Measurements from ENCODE around the gene C19orf85. TPM values are rescaled to one million over a fixed set of nuclear protein-coding genes. Genes with fewer than 3 reads are reported as not detected.

The C19orf85 gene
- total RNA-seq, 2 donors from 2014 or later = not detected

- intact Hi-C loops (cut with DNase I) = no loop called here
- no peak for DNase-seq (ENCODE audit: low spot score)
These were observed 27.2 kb upstream of the C19orf85 start for GRCh38 chr19:55491546-55492360.

GRCh38 chr19:55490478-55491432, 26.2 kb upstream of the C19orf85 start:
- intact Hi-C loops (cut with DNase I) = no loop called here
- DNase-seq (ENCODE audit: low spot score) = no peak

GRCh38 chr19:55489711-55490477, 25.3 kb upstream of the C19orf85 start:
- intact Hi-C loops (cut with DNase I) = no loop called here
- DNase-seq (ENCODE audit: low spot score) = no peak

GRCh38 chr19:55488986-55489710, 24.6 kb upstream of the C19orf85 start:
- intact Hi-C loops (cut with DNase I) = no loop called here
- no peak for DNase-seq (ENCODE audit: low spot score)

- DNase-seq (ENCODE audit: low spot score) = peak; percentile 88
- intact Hi-C loops (cut with DNase I) = no loop called here
These were observed 23.6 kb upstream of the C19orf85 start, which contains the start of gene SSC5D for GRCh38 chr19:55487924-55488687. TSS of gene SSC5D (plus strand) at chr19:55488436. CDS start at chr19:55488590, 154 bp downstream.

- intact Hi-C loops (cut with DNase I) = no loop called here
- DNase-seq (ENCODE audit: low spot score) = peak; percentile 93
These were observed 22.7 kb upstream of the C19orf85 start for GRCh38 chr19:55486971-55487923.

DNA sequence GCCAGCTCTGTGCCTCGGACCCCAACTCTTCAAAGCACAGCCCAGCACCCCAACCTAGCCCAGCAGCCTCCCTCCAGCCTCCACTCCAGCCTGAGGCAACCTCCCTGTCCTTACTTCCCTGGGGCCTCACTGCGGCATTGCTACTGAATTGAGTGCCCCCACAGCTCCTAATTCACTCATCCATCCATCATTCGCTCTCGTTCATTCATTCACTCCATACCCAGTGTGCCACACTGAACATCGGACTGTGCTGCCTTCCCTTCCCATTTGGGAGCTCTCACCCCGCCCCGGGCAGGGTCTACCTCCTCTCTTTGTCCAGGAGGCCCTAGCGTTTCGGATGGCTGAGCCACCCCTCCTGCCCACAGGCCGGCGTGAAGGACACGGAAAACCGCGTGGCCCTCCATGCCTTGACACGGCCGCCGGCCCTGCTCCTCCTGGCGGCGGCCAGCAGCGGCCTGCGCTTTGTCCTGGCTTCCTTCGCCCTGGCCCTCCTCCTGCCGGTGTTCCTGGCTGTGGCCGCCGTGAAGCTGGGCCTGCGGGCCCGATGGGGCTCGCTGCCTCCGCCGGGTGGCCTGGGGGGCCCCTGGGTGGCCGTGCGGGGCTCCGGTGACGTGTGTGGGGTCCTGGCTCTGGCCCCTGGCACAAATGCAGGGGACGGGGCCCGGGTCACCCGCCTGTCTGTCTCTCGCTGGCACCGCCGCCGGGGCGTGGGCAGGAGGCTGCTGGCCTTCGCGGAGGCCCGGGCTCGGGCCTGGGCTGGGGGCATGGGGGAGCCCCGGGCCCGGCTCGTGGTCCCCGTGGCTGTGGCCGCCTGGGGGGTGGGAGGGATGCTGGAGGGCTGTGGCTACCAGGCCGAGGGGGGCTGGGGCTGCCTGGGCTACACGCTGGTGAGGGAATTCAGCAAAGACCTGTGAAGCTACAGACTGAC, 21.8 kb upstream of the C19orf85 start:
- no peak for DNase-seq (ENCODE audit: low spot score)
- intact Hi-C loops (cut with DNase I) = no loop called here

DNA sequence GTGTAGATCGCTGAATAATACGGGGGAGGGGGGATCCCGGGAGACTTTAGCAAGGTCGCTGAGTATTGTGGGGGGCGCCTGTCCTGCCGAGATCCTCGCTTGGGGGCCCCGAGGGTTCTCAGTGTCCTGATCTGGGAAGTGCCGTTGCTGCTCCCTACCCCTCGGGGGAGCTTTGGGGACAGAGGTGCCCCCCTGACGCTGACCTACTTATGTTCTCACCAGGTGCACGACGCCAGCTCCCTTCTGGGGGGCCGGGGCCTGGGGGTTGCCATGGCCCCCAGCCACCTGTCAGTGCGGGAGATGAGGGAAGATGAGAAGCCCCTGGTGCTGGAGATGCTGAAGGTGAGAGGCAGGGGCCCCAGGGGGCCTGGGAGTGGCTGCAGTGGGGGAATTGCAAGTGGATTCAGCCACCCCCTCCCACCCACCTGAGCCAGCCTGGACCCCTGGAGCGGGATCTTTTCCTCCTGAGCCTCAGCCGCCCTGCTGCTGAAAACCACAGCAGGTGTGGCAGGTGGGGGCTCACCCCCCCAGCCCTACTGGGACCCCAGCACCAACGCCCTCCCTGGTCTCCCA, 21.0 kb upstream of the C19orf85 start:
- intact Hi-C loops (cut with DNase I) = no loop called here
- DNase-seq (ENCODE audit: low spot score) = no peak

- no peak for DNase-seq (ENCODE audit: low spot score)
These were observed 20.3 kb upstream of the C19orf85 start, which contains the start of gene NAT14 for GRCh38 chr19:55484593-55485438. TSS of gene NAT14 (plus strand) at chr19:55485188. CDS start at chr19:55485709, 521 bp downstream.

DNA sequence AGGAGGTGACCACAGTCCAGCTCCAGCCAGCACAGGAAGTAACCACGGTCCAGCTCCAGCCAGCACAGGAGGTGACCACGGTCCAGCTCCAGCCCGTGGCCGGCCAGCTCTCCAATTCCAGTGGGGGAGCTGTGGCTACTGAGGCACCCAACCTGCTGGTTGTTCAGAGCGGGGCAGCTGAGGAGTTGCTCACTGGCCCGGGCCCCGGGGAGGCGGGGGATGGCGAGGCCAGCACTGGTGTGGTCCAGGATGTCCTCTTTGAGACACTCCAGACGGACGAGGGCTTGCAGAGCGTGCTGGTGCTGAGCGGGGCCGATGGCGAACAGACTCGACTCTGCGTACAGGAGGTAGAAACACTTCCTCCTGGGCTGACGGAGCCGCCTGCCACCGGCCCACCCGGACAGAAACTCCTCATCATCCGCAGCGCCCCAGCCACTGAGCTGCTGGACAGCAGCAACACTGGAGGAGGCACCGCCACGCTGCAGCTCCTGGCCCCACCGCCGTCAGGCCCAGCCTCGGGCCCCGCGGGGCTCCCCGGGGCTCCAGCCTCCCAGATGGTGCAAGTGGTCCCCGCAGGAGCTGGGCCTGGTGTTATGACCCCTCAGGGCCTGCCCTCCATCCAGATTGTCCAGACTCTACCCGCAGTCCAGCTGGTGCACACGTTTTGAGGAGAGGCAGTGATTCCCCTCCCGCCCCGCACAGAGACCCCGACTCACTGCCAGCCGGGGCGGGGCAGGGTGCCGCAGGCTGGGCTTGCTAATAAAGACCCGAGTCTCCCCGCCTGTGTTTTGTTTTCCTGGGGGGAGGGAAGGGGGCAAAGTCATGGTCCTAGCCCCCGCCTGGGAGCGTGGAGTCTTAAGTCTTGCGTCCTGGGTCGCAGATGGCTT, 19.4 kb upstream of the C19orf85 start:
- no peak for DNase-seq (ENCODE audit: low spot score)
- intact Hi-C loops (cut with DNase I) = loop anchor here in 1 of 2 donors (5.0 kb wide), 1 partner anchor 562 kb away; no protein-coding TSS in a partner anchor

More at GRCh38 chr19:55484593-55485438, 20.3 kb upstream of the C19orf85 start, which contains the start of gene NAT14:
- intact Hi-C loops (cut with DNase I) = loop anchor here in 1 of 2 donors (5.0 kb wide), 1 partner anchor 563 kb away; no protein-coding TSS in a partner anchor

- intact Hi-C loops (cut with DNase I) = loop anchor here in 1 of 2 donors (5.0 kb wide), 1 partner anchor 561 kb away; no protein-coding TSS in a partner anchor
These were observed 18.6 kb upstream of the C19orf85 start for GRCh38 chr19:55482967-55483705.

DNA sequence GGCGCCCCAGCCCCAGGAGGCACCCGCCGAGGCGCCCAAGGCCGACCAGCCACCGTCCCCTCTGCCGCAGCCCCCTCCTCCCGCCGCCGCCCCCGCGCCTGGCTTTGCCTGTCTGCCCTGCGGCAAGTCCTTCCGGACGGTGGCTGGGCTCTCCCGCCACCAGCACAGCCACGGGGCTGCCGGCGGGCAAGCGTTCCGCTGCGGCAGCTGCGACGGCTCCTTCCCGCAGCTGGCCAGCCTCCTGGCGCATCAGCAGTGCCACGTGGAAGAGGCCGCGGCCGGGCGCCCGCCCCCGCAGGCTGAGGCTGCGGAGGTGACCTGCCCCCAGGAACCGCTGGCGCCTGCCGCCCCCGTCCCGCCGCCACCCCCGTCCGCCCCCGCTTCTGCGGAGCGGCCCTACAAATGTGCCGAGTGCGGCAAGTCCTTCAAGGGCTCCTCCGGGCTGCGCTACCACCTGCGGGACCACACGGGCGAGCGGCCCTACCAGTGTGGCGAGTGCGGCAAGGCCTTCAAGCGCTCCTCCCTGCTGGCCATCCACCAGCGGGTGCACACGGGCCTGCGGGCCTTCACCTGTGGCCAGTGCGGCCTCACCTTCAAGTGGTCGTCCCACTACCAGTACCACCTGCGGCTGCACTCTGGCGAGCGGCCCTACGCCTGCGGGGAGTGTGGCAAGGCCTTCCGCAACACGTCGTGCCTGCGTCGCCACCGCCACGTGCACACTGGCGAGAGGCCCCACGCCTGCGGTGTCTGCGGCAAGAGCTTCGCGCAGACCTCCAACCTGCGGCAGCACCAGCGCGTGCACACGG, 17.8 kb upstream of the C19orf85 start:
- DNase-seq (ENCODE audit: low spot score) = no peak

More at GRCh38 chr19:55482967-55483705, 18.6 kb upstream of the C19orf85 start:
- DNase-seq (ENCODE audit: low spot score) = no peak

More for the DNA sequence above, 17.8 kb upstream of the C19orf85 start:
- intact Hi-C loops (cut with DNase I) = loop anchor here in 1 of 2 donors (5.0 kb wide), 1 partner anchor 560 kb away; no protein-coding TSS in a partner anchor

Data from posterior vena cava (tissue), 2 donors.